HG03103 (cell line): ENCODE data around the gene KIAA0930.
"Not testable (repeated sequence)": the region's sequence is repeated elsewhere in the genome, so short reads cannot be mapped to it uniquely, and the experiment has no call there.

Experiments used
- ATAC-seq: cut with Tn5 transposase; IDR thresholded peaks from one replicate; pipeline ENCODE4 v1.9.1; 2021; ENCODE audit warnings: low read depth; ENCODE audit not compliant: unreplicated experiment

Gene KIAA0930

DNA sequence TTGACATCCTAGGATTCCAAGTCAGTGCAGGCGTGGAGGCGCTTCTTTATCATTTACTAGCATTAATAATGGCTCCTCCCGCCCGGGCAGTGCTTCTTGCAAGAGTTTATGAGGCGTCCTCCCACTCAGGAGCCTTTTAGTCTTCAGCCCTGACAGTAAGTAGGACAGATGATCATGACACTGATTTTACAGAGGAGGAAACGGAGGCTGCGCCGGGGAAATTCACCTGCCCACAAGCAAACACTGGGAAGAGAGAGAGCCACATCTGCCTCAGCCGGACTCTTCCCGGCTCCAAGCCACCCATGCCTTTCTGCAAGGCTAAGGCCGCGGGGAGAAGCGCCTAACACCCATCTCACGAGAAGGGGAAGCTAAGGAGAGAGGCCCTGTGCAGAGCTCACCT is 35.9 kb downstream of the KIAA0930 start:
- ATAC-seq: no peak

DNA sequence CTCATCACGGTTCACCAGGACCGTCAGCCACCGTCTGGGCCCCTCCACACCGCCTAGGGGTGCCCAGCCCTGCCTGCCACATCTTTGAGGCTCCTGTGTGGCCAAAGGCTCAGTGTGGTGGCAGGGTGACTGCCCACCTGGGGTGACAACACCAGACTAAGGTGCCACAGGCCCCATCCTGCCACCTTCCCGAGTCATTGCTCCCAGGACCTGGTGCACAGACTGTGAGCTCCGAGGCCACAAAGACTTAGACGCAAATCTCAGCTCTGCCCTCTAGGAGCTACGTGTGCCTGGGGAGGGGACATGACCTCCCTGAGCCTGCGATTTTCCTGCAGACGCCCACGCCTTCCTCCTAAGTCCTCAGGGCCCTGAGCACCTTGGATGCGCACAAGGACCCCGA is 36.5 kb downstream of the KIAA0930 start:
- ATAC-seq: no peak

DNA sequence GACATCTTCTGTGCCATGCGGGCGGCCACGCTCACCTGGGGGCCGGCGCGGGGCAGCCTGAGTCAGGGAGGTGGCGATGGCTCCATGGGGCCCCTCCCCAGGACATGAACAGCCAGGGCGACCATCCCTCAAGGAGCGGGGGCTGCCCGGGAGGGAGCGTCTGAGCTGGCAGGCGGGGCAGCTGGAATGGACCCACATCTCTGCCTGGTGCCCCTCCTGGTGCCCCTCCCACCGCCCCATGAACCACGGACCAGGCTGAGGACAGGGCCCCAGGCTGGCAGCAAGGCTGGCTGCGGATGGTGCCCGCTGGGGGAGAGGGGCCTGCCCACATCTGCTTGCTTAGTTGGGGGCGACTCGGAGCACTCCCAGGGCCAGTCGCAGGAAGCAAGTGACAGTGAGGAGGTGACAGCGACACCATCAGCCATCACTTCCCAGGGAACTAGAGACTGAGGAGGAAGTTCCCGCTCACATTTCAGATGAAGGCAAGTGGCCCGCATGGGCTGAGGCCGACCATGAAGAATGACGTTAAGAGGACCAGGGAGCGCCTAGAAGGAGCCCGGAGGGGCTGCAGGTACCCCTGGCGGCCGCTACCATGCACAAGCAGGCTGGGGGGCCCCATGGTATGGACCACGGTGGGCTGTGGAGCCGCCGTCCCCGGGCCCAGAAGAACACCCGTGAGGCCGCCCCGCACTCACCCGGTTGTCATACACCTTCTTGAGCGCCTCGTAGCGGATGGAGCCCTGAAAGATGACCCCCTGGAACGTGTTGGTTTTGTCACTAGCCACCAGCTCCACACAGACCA is 37.3 kb downstream of the KIAA0930 start:
- no peak for ATAC-seq

DNA sequence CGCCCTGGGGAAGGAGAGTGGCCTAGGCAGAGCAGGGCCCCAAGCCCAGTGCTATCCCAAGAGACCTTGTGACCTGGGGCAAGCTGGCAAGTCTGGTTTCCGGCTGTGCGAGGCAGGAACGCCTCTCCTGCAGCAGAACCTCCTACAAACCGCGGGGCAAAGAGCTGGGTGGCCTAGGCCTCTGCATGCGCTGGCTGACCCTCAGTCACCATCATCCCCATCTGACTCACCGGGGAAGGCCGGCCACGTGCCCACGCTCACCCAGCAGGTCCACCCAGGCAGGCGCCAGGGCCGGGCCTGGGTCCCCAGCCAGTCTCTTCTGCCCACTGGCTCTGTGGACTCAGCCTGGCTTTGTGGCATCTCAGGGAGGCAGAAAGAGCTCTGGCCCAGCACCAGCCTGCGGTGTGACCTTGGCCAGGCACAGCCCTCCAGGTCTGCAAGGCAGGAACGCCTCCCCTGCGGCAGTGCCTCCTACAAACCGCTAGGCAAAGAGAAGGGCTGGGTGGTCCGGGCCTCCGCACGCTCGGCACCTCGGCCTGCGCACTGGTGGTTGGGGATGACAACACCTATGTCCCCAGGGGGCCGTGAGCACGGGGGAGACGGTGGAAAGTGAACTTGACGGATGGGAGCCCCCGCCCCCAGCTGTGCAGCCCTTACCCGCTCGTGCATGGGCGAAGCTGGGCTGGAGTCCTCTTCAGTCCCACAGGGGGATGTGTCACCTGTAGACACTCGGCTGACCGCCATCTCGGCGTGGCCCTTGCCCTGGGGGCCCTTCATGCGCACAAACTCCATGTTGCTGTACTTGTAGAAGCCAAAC is 38.2 kb downstream of the KIAA0930 start:
- ATAC-seq: no peak

DNA sequence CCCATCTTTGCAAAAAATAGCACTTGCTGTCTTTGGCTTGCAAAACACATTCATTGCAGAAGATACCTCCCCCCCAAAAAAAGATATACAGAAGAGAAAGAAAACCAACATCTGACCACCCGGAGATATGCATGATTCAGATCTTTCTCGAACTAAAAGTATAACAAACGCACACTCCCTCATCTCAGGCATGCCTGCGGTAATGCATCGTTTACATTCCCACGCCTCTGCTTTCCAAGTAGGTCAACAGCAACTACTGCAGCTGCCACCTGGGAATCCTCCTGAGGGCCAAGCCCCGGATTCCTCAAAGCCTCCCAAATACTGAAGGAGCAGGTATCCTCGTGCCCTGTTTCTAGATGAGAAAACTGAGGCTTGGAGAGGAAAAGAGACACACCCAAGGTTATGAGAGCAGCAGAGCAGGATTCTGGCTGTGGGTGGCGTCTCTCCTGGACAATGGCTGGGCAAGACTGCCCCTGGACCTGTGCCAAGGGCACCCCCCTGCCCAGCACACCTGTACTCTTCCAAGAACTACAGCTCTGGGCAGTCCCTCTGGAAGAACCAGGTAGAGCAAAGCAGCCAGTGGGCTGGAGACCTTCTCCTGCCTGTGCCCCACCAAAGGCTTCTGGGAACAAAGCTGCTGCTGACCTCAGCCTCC is 38.9 kb downstream of the KIAA0930 start:
- no peak for ATAC-seq

DNA sequence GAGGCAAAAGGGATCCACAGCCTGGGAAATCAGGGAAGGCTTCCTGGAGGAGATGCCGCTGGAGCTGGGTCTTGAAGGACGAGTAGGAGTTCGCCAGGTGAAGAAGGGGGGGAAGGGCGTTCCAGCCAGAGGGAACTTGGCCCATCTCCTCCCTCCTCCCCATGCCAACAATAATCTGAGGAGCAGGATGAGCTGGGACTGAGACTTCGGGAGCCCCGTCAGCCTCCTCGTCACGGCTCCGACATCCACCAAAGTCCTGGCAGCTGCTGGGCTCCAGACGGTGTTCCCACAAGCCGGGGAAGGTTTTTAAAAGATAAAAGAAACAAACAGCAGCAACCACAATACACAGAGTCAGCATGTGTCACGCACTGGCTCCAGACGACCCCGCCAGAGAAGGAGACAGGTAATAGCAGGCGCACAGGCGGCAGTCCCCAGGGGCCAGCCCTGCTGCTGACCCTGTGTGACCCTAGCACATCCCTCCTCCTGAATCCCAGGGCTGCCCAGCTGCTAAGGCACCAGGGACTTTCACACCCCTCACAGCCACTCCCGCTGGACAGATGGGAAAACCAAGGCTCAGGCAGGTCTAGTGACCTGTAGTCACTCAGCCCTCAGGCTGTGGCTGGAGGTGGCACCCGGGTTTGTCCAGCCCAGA is 39.7 kb downstream of the KIAA0930 start:
- no peak for ATAC-seq

DNA sequence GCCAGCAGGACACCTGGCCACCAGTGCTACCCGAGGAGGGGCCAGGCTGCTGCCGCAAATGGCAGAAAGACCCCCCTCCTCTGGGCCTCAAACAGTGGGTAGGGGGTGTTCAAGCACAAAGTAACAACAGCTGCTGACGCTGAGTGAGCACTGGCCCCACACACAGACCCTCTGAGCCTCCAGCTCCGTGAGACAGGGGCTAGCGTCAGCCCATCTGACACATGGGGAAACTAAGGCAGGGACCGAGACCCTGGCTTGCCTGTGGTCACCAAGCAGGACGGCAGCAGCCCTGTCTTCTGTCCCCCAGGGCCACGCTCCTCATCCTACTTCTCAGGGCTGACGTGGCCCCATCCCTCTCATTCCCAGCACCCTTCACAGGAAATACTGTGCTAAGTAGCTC is 40.5 kb downstream of the KIAA0930 start:
- no peak for ATAC-seq

DNA sequence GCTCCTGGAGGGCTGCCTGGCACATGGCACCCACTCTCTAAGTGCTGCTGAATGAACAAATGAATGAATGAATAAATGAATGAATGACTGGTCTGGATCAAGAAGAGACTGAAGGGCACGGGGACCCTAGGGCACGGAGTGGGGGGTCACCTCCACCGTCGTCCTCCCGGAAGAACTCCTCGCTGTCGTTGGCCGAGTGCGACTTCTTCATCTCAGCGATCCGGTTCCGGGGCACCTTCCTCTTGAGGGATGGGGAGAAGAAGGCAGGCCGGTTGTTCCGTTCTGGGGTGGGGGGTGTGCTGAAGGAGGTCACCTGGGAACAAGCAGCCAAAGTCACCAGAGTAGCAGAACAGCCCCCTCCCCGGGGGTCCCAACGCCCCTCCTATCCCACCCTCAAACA is 41.0 kb downstream of the KIAA0930 start:
- no peak for ATAC-seq

DNA sequence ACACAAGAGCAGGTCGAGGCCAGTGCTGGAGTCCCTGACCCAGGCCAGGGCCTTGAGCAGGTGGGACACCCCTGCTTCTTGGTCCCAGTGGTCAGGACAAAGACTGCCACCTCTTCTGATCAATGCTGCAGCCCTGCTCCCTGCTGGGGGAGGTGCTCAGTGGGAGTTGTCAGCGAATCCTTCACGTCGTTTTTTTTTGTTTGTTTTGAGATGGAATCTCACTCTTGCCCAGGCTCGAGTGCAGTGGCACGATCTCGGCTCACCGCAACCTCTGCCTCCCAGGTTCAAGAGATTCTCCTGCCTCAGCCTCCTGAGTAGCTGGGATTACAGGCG is 42.3 kb downstream of the KIAA0930 start:
- no peak for ATAC-seq

DNA sequence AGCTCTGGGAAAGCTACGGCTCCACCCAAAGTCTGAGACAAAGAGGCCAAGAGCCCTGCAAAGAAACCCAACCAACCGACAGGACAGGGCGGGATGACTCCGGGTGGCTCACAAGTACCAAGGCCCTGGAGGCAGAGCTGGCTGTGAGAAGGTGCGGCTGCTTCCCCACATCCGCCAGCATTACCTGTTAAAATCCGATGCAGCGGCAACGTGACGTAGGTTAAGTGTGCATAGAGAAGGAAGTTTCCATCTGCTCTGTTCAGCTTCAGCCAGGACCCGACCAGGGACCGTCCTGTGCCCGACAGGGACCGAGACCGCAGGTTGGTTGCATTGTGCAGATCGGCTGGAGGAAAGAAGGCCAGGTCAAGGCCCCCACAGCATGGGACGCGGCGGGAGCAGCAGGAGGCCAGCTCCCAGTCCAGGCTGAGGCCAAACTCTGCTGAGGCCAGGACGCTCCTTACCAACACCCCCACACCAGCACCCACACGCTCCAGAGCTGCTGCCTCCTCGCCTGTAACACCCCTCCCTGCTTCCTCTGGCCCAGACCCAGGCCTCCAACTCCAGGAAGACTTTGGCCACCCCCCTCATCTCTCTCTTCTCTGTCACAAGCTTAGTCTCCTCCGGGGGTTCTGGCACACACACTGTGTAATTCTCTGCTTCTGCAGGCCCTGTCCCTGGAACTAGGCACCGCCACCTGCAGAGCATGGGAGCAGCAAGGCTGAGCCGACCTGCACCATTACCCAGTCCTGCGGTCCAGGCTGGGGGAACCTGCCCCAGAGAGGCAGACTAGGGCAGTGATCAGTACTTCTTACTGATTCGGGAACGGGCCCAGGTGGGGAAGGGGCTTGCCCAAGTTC is 42.9 kb downstream of the KIAA0930 start:
- no peak for ATAC-seq

DNA sequence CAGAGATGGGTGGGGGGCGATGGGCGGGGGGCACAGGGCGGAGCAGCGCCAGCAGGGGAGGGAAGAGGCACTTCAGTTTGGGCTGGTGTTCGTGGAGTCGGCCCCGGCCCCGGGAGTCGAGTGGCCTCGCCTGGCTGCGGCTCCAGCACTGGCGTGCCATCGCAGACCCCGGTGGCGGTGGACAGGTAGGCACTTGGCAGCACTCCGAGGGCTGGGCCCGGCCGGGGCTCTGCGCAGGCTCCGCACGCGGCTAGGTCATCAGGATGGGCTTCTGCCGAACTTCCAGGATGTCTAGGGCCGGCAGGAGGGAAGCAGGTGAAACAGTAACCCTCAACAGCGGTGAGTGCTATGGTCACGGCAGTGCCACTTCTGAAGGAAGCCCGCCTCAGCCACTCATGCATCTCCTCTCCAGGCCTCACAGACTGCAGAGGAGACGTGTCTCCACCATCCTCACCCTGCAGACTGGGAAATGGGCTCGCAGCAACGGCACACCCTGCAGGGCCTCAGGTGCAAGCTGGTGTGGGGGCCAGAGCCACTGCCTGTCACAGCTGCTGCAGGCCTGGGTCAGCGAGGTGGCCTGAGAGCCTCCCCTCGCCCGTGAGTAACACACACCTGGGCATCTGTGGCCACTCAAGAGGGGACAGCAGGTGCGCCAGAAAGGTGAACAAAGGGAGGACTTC is 43.6 kb downstream of the KIAA0930 start:
- no peak for ATAC-seq

DNA sequence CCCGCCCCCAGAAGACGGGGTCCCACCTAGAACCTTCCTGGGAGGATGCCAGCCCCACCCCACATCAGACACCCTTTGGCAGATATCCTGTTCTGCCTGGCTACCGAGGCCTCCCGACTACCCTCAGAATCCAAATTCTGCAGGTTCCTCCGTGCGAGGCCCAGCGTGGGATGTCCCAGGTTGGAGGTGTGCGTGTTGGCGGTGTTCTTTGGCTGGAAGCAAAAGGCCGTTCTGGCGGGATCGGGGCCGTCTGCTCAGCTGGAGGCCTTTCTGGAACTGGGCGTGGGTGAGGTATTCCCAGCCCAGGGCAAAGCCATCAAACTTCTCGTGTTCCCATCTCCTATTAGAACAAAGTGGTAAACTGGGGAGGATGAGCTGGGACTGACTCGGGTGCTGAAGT is 44.4 kb downstream of the KIAA0930 start:
- no peak for ATAC-seq

DNA sequence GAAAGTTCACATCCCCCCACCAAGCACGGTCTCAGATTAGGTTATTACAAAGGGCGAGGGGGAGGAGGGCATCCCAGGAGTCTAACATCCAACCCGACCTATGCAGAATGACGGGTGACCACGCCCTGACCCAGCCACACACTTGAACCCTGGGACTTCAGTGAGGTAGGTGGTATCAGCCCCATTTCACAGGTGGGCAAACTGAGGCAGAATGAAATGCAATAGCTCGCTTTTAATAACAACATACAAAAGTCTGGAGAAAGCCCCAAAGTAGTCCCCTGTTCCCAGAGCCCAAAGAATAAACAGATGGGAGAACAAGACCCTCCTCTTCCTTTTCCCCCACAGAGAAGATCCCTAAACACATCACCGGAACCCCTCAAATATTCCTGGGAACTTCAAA is 45.1 kb downstream of the KIAA0930 start:
- no peak for ATAC-seq

DNA sequence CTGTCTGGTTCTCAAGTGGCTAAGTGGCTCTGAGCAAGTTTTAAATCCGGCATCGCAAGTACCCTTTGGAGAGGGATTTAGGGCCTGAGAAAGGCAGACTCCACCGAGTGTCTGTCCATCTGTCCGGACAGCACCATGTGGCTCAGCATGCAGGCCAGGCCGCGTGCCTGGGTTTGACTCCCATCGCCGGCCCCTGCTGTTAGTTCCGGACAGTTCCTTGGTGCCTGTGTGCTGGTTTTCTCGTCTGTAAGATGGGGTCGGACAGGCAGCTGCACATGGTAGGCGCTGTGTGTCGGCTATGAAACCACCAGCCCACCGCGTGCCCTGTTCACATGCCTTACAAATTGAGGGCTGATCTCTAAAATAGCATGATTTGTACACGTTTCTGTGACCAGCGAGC is 46.0 kb downstream of the KIAA0930 start:
- ATAC-seq: no peak

DNA sequence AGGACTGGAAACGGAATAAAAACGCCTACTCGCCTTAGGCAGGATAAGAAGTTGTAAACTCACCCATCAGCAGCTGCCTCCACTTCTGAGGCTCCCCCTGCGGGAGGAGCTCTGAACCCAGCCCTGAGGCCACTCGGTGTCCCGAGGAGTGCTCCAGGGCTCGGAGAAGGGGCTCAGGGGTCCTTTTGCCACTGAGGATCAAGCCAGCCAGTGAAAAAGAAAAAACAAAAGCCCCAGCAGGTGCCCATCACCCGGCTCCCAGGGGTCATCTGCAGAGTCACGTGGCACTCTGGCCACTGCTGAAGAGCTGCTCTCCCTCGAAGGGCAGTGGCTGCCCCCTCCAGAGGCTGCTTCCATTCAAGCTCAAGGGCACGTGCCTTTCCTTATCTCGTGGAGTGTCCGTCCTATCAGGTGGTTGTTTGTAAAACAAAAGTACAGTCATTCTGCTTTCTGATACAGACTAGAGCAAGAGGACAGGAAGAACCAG is 48.0 kb downstream of the KIAA0930 start:
- ATAC-seq: no peak

DNA sequence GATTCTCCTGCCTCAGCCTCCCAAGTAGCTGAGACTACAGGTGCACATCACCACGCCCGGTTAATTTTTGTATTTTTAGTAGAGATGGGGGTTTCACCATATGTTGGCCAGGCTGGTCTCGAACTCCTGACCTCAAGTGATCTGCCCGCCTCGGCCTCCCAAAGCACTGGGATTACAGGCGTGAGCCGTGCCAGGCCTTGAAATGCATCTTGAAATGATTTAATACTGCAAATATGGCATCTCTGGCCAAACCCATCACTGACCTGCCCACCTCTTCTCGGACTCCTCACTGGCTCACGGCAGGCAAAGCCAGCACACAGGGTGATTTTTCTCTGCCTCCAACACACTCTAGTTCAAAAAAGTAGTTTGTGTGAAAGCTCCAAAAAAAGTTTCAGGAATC is 48.9 kb downstream of the KIAA0930 start:
- not testable (repeated sequence) for ATAC-seq

DNA sequence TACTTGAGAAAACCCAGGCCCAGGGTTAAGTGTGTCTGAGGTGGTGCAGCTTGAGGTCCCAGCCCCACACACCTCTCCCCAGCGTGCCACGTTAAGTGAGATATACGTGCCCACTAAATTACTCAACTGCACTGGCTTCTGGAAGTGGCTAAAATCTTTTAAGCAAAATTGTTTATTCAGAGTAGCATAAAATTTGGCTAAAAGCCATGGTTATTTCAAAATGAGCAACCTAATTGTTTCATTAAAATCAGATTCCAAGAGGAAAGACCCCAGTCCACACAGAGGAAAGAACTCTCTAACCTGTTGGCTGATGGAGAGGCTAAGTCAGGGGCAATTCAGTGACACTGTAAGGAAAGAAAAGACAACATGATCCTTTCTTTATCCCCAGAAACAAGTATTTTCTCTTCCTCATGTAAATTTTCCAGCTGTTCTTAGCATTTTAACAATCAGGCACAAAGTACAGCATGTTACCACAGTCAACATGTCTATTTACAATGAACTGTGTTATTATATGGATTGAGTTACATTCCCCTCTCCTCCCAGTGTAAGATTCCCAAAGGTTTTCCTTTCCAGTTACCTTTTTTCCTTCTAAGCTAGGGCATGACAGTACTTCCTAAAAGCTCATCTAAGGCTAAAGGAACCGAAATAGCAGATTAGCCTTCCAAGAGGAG is 50.4 kb downstream of the KIAA0930 start:
- no peak for ATAC-seq

DNA sequence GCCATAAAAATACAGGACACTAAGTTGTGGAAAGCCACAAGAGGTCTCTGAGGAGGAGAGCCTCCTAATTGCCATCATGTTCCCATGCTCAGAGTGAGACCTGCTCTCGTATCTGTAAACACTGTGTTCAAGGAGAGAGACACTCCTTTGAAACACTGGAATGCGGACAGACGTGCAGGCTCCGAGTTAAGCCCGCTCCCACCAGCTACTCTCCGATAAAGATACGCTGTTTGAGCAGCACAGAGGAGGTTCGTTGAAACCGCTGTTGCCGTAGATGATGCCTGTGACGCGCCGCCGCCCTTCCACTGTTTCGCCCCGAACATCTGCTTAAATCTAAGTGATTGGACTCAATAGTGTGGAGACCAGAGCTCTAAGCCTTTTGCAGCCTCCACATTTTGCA is 51.9 kb downstream of the KIAA0930 start:
- no peak for ATAC-seq

DNA sequence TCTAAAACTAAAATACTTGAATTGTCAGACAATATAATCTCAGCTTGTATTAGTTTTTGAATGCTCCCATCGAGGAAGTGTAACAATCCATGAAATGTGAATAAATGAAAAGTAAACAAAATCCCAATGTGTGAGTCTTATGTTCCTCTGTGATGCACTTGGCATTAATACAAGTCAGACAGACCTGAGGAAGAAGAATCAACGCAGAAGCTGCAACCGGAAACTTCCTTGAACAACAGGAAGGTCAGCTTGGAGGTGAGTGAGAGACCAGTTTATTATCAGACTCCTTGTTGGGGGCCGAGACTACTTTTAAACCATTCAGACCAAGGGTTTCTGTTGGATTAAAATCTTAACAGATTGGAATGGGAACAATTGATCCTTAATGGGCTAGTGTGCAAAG is 52.8 kb downstream of the KIAA0930 start:
- no peak for ATAC-seq
